Ovary (tissue), 3 donors: Measurements from ENCODE around the gene SLMAP.

ENCODE experiments used
- EP300 ChIP-seq: sonication (generic); formaldehyde crosslinking; IDR thresholded peaks from one replicate; pipeline ENCODE4 v1.6.1; 2017; ENCODE audit warnings: antibody characterized with exemption
- POLR2A ChIP-seq: fragments of 450-650 bp; IDR thresholded peaks from one replicate; pipeline ENCODE4 v1.6.1; 2017; ENCODE audit warnings: antibody characterized with exemption, mild to moderate bottlenecking, moderate library complexity
- TF ChIP-seq, protein P1 (sequence below), 3 donors: fragments of 450-650 bp in 2 of 3; fragments of 200-600 bp in 1 of 3; IDR thresholded peaks; one replicate each; pipeline versions ENCODE4 v1.5.1 to v1.8.0; 2016 to 2022; ENCODE audit warnings: antibody characterized with exemption in 3 of 3, mild to moderate bottlenecking in 1 of 3
- donor health status: DM: no; HTN: no; CAD: no.

DNA sequence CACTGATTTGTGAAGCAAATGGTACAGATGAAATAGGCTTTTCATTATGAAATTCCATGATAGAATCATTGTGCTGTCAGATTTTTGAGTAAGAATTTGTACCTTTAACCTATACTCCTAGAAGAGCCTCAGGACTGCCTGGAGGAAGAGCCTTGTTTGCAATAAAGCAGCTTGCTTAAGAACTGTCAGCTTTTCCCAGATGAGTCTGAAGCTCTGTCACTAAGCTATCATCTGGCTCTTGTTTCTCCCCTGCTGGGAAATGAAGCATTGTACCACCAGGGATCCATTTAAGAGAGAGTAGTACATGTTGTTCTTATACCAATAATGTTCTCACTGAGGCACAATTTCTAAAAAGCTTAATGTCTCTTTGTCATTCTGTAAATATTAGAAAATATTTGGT lies 167.0 kb downstream of the SLMAP start:
- TF ChIP-seq, protein P1, sequence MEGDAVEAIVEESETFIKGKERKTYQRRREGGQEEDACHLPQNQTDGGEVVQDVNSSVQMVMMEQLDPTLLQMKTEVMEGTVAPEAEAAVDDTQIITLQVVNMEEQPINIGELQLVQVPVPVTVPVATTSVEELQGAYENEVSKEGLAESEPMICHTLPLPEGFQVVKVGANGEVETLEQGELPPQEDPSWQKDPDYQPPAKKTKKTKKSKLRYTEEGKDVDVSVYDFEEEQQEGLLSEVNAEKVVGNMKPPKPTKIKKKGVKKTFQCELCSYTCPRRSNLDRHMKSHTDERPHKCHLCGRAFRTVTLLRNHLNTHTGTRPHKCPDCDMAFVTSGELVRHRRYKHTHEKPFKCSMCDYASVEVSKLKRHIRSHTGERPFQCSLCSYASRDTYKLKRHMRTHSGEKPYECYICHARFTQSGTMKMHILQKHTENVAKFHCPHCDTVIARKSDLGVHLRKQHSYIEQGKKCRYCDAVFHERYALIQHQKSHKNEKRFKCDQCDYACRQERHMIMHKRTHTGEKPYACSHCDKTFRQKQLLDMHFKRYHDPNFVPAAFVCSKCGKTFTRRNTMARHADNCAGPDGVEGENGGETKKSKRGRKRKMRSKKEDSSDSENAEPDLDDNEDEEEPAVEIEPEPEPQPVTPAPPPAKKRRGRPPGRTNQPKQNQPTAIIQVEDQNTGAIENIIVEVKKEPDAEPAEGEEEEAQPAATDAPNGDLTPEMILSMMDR (IDR thresholded peaks at IDR 0.05): no peak
- TF ChIP-seq POLR2A: no peak
- TF ChIP-seq EP300: no peak
